Stimulated activated CD8-positive, alpha-beta memory T cell treated with anti-CD3 and anti-CD28 coated beads, Interleukin-12 subunit alpha, Interleukin-12 subunit beta, amount 100 ng/mL, for 24 hours (primary cell): ENCODE results near the gene DMC1.

Source experiments
- DNase-seq: peaks from one replicate; pipeline ENCODE4 v3.0.0-alpha.2; 2020; ENCODE audit errors: extremely low read depth

DMC1 gene

DNA sequence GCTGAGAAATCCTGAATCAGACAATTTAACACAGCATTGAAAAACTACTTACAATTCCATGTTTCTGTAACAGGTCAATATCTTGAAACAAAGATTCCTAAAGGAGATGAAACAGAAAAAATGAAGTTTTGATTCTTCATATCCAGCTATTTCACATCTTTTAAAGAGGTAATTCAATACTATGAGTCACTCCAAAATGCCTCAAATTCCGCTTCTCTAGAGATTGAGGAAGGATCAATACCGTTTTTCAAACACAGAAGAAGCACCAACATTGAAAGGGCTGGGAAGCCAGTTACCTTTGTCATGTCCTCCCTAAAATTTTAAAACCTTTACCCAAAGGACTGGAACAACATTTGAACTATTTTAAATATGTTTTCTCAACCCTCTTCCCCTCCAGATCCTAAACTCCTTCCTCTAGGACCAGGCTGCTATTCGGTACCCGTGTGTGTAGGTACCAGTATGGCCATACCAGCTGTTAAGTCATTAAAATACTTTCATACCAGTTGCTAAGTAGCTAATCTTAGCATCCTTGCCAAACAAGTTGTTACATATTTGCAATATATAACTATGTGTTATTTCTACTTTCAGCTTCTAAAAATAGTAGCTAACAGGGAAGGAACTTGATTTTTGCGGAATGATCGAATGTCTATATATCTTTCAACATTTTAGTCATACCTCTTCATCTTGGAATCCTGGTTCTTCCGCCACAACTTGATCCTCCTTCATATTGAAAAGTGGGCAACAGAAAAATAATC lies 2.3 kb downstream of the DMC1 start:
- DNase-seq: no peak

DNA sequence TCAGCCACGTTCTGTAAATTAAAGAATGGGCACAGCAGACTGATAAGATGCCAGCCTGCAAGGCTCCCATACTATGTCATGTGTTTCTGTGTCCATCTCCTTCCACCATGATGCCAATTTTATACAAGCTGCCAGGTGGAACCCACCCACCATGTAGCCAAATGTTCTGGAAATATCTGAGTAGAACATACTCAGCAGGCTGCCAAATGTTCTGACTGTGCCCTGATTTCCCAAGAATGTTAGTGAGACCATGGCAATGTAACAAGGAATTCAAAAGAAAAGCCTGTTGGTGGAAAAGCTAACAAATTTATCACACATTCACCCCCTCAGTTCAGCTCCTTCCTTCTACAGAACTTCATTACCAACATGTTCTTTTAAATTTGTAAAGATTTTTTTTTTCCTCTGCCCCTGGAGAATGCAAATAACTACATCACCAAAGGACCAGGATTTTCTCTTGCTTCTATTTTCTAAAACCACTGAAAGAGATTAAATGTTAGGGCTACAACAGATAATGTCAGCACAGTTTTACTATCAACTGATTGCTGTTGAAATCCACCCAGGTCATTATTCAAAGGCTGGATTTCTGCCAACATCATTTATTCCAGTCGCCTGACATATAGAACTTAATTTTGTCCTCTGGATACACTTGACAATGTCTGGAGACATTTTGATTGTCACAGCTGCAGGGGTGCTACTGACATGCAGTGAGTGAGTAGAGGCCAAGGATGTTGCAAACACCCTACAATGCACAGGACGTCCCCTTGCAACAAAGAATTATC lies 3.1 kb downstream of the DMC1 start:
- no peak for DNase-seq

DNA sequence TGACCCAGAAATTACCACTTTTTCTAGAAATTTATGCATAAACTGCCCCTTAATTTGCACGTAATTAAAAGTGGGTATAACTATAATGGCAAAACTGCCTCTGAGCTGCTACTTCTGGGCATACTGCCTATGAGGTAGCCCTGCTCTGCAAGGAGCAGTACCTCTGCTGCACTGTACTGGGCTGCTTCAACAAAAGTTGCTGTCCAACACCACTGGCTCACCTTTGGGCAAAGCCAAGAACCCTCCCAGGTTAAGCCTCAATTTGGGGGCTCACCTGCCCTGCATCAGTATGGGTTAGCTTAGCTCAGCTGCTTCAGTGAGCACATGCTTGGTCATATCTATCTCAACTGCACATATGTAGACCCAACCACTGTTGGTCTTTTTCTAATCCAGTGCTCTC lies 4.5 kb downstream of the DMC1 start:
- DNase-seq: no peak

- no peak for DNase-seq
These were observed 5.3 kb downstream of the DMC1 start for GRCh38 chr22:38564669-38565068.

DNA sequence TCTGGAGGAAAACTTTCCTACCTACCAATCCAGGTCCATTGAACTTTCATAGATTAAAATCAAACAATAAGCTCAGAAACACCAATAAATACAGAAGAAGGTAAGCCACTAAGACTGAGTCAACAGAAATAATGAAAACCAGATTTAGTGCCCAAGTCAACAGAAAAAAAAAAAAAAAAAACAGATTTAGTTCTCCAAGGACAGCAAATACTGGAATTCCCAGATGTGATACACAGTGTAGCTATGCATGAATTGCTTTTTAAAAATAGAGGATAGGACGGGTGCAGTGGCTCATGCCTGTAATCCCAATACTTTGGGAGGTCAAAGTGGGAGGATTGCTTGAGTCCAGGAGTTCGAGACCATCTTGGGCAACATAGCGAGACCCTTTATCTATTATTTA lies 15.7 kb downstream of the DMC1 start:
- no peak for DNase-seq

- no peak for DNase-seq
These were observed 20.7 kb downstream of the DMC1 start for GRCh38 chr22:38549101-38549894.

- no peak for DNase-seq
These were observed 29.3 kb downstream of the DMC1 start for GRCh38 chr22:38540701-38541100.

DNA sequence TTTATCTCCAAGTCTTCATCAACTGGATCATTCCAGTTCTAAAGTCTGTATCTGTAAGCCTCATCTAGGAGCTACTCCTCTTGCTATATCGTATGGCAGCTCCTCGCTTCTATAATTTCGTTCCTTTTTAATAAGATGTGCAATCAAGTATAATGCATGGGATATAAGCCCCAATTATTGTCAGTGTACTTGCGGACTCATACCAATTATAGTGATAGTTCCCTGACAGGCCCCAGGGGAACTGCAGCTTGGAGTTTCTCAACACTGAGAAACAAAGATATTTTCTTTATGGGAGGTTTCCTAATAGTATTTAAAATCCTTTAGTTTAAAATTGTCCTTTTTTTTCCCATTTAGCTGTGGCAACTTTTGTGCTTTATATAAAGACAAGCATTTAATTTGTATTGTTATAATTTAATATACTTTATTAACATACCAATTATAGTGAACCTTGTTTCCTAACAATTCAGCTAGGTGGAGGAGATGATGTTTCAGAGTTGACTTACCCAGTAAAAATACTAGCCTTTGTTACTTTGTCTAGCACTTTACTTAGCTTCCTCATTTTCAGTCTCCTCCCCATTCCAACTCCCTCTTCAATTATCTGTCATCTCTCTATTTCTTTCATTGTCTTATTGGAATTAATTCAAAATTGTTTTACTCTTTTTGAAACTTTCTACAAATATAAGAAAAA lies 38.6 kb downstream of the DMC1 start:
- DNase-seq: no peak

GRCh38 chr22:38524429-38524828 lies 45.6 kb downstream of the DMC1 start:
- no peak for DNase-seq

DNA sequence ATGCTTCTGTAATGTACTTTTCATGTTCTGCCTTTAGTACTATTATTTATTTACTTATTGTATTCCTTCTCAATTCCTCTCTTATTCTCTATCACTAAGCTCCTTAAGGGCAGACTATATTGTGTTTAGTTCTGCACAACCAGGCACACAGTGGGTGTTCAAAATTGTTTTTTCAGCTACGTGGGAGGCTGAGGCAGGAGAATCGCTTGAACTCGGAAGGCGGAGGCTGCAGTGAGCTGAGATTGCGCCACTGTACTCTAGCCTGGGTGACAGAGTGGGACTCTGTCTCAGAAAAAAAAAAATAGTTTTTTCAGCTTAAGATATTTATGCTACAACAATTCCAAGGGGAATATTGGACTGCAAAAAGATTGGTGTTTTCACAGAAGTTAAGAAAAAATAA lies 46.5 kb downstream of the DMC1 start:
- DNase-seq: no peak

GRCh38 chr22:38523029-38523428 lies 47.0 kb downstream of the DMC1 start:
- DNase-seq: no peak

DNA sequence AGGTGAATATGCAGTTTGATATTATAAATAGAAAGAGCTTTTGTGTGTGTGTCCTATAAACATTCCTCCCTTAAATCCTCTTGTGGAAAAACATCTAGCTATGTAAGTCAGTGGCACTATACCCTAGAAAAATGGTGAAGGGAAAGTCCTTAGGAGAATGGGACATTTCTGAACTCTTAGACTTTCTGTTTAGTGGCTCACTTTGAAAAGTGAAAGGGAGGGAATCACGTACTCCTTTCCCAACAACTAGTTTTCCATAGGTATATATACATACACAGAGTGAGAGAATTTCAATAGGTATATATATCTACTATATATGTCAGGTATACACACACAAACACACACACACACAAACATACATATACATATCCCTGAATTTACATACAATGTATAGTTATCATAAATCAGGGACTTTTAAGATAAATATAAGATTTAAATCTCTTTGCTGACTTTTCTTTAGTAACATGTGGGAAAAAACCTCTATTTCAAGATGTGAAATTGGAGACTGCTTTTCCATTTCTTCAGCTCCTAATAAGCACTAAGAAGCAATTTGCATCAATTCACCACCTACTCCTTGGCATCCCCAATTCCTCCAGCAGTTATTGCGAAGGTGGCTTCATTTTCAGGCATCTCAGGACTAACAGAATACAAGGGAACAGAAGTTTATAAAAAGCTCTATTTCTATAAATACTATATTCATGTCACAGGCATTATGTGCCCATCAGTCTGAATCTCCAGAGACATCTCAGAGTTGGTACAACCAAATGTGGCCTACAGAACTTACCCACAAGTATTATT lies 50.3 kb downstream of the DMC1 start:
- no peak for DNase-seq

- DNase-seq: no peak
These were observed 51.4 kb downstream of the DMC1 start for GRCh38 chr22:38518620-38519019.

DNA sequence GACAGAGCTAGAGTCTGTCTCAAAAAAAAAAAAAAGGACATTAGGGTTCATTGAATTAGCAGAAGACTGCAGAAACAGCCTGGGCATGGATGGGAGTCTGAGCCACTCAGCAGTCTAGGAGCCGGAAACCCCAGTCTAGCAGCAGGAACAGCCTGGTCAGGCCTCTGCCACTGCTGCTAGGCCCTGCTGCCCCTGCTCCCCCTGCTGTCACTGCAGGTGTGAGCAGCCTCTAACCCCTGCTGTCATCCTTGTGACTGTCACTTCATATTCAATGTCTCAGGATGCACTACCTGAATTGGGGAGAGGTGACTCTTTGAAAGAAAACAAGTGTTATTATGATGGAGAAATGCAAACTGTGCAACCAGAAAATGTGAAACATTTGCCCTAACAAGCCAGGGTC lies 56.9 kb downstream of the DMC1 start:
- DNase-seq: peak; percentile 8

DNA sequence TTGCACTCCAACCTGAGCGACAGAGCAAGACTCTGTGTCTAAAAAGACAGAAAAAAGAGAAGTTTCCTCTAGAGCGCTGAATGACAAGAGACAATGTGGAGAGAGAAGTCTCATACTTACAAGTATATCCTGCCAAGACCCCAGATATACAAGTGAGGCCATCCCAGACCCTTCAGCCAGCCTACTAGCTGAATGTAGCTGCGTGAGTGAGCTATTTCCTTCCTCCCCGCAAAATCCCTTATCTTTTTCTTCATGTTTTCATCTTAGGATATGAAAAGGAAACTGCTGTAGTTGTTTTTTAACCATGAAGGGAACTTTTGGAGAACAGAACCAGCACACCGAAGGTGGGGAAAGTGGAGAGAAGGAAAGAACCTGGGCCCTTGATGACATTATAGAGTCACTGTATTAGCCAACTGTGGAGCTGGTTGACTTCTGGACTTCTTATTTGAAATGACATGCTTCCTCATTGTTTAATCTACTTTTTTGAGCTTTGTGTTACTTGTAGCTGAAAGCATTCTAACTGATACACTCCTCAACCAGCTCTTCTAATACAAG lies 59.5 kb downstream of the DMC1 start:
- no peak for DNase-seq

DNA sequence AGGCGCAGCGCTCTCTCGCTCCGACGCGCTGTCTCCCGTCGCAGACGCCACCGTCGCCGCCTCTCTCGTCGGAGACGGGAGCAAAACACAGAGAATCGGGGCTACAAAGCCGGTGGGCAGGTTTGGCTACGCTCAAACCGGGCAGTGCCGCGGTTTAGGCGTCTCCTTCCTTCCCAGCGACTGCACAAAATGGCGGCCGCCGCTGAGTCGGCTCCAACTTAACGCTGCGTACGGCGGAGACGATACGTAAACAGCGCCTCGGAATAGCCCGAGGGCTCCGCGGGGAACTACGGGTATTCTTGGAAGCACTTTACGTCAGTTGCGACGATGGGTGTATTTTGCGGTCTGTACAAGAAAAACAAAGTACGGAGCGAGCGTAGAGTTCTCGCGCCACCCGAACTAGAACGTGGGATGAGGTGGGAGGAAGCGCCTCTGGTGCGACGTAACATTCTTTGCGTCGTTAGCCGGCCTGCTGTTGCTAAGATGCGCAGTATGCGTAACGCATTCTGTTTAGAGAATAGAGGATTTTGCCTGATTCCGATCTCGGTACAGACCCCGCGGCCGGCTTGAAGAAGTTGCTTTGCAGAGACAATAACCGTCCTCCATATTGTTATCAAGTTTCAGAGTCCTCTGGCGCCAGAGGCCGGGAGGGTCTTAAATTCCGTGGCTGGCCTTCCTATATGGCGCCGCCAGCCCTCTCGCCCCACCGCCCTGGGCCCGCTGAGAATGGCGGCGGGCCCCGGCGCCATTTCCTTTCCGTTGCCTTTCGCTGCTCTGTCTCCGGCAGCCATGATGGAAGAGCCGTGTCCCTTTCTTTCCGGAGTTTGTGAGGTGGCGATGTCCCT lies 63.6 kb downstream of the DMC1 start, which contains the start of gene DDX17:
Gene DDX17 (minus strand): TSS at position 194 of the 845 bp plus-strand sequence.
- peak; percentile 77 for DNase-seq

DNA sequence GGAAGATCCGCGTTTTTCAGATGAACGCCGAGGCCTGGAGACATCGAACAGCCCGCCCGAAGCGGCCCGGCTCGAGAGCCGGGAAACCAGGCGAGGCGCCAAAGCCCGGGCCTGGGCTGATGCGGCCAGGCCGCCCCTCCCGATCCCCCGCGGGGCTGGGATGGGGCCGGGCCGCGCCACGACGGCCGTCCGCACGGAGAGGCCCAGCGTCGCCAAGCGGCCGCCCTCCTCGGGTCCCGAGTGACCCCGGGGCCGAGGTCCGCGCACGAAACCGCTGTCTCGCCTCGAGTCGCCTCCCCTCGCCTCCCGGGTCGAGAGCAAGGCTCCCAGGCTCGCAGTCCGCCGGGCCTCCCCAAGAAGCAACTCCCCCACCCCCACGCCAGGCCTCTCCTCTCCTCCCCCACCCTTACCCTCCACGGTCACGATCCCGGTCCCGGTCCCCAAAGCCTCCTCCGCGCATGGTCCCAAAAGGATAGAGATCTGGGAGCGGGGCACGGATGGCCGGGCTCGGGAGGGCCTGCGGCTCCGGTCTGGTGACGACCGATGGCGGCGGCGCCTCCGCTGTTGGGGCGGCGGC lies 64.4 kb downstream of the DMC1 start:
- peak; percentile 35 for DNase-seq

DNA sequence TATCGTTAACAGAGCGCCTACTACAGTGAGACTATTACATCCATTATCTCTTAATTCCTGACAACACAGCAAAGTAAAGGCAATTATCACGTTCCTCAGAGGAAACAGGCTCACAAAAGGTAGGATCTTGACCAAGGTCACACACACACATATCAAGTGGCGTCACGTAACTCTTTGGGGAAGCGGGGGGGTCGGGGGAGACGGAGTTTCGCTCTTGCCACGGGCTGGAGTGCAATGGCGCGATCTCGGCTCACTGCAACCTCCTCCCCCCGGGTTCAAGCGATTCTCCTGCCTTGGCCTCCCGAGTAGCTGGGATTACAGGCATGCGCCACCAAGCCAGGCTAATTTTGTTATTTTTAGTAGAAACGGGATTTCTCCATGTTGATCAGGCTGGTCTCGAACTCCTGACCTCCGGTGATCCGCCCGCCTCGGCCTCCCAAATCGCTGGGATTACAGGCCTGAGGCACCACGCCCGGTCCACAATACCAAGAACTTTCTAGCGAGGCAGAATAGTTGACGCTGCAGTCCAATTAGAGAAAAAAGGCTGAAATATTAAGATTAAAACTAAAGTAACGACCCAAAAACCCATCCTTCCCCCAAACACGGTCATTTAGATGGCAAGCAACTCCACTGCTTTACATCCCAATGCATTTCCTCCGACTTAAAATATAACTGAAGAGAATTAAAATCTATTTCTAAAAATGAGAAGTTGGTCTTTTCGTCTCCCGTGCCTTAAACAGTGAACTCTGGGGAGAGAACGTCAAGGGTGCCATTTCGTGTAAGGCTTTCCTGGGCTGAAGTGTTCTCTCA lies 65.0 kb downstream of the DMC1 start:
- DNase-seq: peak; percentile 12

DNA sequence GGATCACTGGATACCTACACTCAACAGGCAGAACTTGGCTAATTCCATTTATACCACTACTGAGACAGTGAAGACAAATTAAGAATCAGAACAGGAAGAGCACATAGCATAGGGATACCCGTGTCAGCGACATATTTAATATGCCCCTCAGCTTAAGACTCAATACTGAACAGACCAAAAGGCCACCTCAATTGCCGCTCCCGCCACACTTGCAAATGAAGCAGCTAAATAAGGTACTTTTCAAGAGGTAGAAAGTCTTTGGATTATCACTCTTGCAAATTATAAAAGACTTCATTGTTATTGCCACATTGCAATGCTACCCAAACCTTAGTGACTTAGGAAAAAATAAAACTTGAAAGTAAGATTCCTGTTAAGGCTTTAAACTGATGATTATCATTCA lies 67.0 kb downstream of the DMC1 start:
- DNase-seq: no peak
